T-helper 2 cell (primary cell): ENCODE data around the gene CDHR2.
A peak's percentile ranks its signal among the peaks of the same experiment; 100 is the strongest.
"Not testable (repeated sequence)": the region's sequence is repeated elsewhere in the genome, so short reads cannot be mapped to it uniquely, and the experiment has no call there.

Source experiments
- DNase-seq, 5 experiments: peaks; one replicate each; pipeline versions ENCODE4 v3.0.0 to v3.0.0-alpha.2; 2012 to 2022

CDHR2 gene

DNA sequence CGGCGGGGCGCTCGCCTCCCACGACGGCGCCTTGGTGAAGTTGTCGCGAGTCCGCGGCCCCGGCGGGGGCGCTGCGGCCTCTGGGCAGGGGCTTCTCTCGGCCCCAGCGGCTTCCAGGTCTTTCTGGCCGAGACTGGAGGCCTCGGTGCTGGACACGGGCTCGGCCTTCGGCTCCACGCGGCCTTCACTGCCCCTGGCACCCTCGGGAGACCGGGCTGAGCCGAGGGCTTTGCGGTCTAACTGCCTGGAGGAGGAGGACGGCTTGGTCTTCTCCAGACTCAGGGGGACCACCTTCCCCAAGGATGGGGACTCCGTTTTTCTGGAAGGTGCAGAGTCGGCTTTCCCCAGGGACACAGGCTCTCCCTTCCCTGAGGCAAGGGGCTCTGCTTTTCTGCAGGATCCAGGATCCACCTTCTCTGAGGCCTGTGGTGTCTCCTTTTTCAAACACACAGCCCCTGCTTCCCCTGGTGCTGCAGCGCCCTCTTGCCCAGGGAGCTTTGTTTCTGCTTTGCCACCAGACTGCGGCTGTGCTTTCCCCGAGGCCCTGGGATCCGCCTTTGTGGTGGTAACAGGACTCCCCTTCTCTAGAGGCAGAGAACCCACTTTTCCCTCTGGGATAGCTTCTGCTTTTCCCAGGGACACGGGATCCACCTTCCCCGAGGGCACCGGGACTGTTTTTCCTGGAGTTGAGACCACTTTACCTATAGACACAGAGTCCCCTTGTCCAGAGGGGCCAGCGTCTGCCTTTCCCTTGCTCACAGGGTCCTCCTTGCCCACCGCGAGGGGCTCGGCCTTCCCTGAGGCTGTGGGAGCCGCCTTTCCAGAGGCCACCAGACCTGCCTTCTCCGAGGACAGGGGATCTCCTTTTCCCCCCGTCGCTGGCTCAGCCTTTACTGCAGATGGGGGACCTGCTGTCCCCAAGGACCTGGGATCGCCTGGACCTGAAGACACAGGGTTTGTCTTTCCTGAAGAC, 48.6 kb downstream of the CDHR2 start:
- peak in 1 of 5 experiments; percentile 29 for DNase-seq

DNA sequence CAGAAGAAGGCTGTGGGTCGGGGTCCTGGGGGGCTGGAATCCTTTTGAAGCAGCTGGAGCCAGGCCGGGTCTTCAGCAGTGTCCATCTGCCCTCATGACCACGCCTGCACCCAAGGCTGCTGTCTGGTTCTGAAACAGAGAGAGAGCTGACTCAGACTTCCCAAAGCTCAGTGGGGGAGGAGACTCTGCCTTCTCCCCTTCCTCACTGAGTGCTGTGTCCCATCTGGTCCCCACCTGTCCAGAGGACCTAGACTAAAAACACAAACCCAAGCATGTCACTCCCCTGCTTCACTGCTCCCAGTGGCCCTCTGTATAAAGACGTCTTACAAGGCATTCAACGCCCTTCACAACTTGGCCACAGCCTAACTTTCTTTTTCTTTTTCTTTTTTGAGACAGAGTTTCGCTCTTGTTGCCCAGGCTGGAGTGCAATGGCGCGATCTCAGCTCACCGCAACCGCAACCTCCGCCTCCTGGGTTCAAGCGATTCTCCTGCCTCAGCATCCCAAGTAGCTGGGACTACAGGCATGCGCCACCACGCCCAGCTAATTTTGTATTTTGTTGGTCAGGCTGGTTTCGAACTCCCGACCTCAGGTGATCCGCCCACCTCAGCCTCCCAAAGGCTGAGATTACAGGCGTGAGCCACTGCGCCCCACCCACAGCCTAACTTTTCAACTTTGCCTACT, 50.7 kb downstream of the CDHR2 start:
- not testable (repeated sequence) for DNase-seq

DNA sequence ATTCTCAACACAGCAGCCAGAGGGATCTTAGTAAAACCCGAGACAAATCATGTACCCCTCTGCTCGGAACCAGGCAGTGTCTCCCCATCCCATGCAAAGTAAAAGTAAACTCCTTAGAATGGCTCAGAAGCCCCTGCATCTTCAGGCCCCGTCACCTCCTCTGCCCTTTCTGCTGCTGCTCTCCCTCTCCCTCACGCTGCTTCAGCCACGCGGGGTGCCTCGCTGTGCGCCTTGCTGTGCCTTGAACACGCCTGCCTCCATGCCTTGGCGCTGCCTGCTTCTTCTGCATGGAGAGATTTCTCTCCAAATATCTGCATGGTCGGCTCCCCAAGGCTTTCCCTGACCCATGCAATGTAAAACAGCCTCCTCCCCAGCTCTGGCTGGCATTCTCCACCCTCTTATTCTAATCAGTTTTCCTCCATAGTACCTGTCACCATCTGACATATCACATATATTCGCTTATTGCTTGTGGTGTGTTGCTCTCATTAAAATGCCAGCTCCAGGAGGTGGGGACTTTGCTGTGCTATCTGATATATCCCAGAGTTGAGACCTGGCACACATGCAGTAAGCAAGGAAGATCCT, 52.9 kb downstream of the CDHR2 start:
- no peak for DNase-seq

DNA sequence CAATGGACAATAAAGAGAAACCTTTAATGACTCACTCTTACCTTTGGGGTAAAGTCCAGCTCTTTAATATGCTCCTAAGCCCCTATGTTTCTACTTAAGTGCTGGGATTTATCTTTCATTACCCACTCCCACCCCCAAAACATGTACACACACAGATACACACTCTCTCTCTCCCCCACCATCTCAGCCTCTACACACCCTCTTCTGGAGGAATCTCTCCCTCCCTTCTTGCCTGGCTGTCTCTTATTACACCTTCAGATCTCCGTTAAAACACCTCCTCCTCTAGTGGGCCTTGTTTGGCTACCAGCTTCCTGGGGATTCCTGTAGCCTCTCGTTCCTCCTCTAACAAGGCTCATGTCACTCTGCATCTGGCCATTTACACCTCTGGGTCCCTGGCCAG, 53.9 kb downstream of the CDHR2 start:
- DNase-seq = no peak

DNA sequence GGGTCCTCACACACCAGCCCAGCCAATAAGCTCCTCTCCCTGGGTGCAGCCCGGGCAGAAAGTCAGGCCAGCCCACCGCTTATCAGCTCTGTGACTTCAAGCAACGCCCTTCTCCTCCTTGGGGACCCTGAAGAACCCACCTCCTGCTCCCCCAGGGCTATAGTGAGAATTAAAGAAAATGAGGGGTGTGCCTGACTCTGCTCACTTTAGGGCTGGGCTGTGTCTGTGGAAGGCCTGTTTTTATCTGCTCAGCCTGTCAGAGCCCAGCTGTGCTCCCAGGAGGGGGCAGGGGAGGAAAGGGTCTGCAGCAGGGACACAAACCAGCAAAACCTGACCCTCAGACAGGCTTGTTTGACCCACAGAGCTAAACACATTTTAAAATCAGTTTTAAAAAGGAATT, 56.9 kb downstream of the CDHR2 start:
- no peak for DNase-seq

DNA sequence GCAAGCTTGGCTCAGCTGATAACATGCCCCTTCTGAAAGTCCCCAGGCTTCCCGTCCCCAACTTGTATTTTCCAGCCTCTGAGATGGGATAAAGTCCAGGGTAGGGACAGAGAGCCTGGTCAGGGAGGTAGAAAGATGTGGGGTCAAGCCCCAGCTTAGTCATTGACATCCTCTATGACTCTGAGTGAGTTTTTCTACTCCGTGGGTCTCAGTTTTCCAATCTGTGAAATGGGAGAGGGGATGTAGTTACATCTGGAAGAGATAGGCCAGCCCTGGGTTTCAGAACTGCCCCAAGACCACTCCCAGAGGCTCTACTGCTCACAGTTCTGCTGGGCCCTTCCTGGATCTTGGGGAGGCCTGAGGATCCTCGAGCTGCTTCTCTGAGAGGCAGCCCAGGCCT, 57.7 kb downstream of the CDHR2 start:
- DNase-seq = no peak

DNA sequence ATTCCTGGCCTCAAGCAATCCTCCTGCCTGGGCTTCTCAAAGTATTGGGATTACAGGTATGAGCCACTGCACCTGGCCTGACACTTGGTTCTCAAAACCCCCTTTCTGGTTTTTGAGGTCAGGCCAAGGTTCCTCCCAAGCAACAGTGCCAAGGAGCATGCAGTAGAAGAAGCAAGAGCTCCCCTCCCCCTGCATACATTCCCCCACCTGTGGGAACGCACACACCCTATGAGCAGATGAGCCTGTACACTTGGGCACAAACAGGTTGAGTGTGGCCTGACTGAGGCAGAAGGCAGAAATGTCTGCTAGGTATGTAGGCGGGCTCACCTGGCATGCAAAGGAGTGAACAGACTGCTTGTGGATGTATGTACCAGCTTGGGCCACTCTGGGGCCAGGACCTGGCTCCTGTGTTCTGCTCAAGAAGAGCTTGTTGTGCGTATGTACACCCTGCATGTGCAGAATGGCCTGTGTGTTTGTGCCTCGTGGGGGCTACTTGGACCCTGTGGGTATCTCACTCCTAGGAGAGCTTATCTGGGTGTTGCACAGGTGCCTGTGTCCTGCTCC, 59.1 kb downstream of the CDHR2 start:
- no peak for DNase-seq

DNA sequence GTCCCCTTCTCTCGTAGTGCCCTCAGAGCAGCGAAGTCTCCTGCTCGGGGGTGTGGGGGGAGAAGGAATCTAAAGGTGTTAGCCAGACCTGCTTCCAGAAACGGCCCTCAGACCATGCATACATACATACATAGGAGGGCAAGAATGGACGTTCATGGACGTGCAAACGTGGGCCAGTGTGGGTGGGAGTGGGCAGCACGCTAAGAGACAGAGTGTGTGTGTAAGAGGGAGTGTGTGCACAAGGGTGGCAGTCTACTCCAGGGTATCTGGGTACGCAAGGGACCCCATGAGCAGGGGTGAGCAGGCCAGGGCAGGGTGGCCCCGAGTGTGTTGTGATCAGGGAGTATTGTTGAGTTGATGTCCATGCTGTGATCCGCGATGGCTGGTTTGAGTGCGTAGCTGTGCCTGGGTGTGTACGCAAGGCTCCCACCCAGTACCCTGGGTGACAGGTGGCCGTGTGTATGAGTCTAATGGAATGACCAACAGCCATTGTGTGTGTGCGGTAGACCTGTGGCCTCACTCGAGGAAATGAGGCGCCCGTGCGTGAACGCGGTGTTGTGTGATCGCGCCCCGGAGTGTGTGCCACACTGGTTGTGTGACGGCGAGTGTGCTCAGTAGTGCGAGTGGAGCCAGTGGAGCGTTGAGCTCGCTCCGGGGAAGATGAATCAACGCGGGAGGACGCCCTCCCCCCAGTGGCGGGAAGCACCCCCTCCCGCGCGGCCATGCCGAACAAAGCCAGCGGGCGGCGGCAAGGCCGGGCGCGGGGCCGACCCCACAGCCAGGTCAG, 60.0 kb downstream of the CDHR2 start:
- DNase-seq = no peak

DNA sequence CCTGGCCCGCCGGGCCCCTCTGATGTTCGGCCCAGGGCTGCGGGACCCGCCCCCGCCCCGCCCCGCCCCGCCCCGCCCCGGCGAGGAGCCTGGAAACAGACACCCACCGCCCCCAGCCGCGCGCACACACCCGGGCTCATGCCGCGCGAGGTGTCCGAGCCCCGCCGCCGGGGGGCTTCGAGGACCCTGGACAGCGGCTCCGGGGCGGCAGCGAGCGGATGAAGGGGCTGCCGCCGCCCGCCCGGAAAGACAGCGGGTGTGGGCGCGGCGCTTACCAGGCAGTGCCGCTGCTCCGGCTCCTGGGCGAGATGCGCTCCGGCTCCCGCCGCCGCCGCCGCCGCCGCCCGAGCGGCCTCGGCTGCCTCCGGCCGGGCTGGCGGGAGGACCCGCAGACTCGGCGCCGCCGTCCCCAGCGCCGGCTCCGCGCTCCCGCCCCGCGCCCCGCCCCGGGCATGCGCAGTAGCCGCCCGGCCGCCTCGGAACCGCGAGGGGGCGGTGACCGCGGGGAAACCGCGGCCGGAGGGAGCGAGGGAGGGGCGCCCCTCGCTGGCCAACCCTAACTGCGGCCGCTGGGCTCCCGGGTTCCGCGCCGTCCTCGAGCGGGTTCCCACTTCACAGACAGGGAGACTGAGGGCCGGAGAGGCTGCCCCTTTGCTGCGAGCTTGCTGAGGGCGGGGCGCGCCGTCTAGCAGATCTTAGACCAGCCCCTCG, 60.7 kb downstream of the CDHR2 start, which contains the start of gene GPRIN1:
TSS of gene GPRIN1 (minus strand) at position 433 of the 711 bp plus-strand sequence. CDS start 10,322 bp downstream, outside the sequence.
- peak; percentile 21 to 58 (median 35) for DNase-seq

DNA sequence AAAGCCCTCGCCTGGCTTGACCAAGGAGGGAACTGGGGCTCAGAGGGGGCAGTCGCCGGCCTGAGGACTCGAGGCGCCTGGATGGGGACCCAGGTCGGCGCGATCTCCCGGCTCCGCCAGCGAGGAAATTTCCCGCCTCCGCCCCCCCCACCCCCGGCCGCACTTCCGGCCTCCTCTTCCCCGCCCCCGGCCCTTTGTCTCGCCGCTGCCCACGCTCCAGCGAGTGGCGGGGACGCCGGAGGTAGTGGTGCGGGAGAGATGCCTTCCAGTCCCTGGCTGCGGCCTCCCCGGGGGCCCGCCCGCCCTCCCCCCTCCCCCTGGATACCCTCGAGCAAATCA, 61.3 kb downstream of the CDHR2 start:
- DNase-seq = no peak

DNA sequence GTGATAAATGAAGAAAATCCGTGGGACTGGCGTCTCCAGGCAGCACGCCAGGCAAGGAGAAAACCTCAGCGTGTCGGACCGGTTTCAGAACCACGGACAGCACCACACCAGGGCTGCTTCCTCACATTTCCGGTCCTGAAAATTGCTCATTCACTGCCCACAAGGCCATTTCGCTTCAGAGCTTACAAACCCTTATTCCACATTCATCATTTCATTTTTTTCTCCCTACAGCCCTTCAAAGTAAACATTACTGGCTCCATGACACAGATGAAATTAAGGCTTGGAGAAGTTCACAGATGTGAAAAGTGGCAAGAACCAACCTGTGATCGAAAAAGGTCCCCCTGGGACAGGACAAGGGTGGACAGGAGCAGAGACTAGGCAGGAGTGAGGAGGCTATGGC, 62.3 kb downstream of the CDHR2 start:
- peak in 4 of 5 experiments; percentile 12 to 49 (median 27) for DNase-seq

DNA sequence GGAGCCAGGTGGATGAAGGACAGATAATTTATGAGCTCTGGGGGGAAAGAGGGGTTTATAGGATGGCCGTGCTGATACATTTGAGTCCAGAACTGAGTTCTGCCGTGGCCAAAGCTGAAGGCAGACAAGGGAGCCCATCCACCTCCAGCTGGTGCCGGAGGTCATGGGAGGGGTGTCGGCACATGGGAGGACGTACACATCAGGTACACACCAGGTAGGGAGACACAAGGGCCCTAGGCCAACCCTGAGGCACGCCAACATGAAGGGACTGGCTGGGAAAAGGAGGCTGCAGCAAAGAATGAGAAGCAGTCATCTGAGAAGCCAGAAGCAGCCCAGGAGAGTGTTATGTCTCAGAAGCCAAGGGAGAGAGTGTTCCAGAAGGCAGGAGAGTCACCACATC, 62.9 kb downstream of the CDHR2 start:
- no peak for DNase-seq

DNA sequence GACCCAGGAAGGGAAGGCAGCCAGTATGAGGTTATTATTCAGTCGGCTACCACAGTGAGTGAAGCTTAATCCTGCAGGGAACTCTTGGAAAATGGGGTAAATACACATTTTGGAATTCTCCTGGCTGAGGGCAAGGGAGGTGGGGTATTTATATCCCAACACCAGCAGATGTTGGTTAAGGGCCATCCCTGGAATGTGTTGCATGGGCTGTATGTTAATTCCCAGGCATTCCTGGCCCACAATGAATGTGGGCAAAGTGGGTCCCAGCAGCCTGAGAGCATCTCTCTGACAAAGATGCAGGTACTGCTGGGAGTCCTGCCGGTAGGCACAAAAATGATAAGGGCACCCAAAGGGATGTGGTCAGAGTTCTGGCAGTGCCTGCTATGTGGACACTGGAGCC, 63.7 kb downstream of the CDHR2 start:
- DNase-seq = no peak

DNA sequence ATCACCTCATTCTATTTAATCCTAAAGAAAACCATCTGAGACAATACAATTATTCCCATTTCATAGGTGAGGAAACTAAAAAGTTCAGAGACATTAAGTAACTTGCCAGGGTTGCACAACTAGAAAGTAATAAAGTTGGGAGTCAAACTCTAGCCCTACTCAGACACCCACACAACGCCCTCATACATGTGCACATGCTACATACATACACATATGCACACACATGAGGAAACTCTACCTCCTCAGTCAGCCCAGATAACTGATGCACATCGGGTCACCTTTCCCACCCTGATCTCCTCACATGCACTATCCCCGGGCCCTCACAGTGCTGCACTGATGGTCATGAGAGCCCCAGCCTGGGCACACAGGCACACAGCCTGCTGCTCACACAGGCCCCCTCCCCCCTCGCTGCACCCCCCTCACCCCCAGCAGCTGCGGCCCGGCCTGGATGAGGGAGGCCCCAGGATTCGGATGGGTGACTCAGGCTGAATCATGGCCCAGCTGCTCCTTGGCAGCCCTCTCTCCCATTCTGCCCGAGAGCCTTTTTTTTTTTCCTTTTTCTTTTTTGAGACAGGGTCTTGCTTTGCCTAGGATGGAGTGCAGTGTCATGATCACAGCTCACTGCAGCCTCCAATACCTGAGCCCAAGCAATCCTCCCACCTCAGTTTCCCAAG, 65.8 kb downstream of the CDHR2 start:
- no peak for DNase-seq

DNA sequence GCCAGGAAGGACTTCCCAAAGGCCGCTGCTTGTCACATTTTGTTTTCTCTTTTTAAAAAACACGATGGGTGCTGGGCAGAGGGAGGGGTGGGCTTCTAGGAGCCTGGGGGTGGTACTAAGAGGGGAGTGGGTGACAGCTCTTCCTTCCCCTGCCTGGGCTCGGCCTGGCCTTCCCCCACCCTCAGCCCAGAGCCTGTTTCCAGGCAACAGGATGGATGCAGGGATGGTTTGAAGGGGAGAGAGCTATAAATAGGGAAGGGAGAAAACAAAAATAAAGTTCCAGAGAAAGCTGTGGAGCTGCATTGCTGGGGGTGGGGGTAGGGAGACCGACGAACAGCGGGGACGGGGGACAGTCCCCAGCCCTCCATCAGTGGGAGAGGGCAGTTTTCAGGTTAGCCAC, 67.4 kb downstream of the CDHR2 start:
- DNase-seq = no peak

DNA sequence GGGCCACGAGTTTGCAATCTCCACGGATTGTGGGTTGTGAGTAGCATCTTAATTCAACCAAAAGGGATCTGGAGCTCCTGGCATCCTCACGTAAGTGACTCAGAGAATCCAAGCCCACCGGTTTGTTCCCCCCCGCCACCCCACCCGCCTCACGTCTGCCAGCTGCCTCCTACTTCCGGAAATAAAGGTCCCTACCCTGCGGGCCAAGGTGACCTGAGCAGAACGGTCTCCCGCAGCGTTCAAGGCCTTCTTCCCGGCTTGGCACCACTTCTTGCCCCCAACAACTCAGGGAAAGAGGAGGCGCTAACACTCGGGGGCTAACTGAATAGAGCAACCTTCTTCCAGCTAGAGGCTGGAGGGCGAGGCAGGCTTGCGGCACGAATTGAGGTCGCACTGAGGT, 69.6 kb downstream of the CDHR2 start:
- no peak for DNase-seq

DNA sequence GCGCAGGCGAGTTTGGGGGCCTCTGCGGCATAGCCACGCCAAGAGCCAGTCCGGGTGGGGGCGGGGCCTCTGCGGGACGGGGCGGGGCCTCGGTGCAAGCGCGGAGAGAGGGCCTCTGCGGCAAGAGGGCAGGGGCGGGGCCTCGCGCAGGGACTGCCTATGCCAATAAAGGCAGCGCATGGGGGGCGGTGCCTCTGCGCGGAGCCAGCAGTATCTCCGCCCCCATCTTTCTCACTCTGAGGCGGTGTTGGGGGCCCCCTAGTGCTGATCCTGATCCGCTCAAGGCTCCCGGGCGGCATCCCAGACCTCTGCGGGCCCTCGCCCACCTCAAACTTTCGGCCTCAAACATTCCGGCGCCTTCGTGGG, 70.0 kb downstream of the CDHR2 start:
- DNase-seq = peak; percentile 42 to 84 (median 71)

DNA sequence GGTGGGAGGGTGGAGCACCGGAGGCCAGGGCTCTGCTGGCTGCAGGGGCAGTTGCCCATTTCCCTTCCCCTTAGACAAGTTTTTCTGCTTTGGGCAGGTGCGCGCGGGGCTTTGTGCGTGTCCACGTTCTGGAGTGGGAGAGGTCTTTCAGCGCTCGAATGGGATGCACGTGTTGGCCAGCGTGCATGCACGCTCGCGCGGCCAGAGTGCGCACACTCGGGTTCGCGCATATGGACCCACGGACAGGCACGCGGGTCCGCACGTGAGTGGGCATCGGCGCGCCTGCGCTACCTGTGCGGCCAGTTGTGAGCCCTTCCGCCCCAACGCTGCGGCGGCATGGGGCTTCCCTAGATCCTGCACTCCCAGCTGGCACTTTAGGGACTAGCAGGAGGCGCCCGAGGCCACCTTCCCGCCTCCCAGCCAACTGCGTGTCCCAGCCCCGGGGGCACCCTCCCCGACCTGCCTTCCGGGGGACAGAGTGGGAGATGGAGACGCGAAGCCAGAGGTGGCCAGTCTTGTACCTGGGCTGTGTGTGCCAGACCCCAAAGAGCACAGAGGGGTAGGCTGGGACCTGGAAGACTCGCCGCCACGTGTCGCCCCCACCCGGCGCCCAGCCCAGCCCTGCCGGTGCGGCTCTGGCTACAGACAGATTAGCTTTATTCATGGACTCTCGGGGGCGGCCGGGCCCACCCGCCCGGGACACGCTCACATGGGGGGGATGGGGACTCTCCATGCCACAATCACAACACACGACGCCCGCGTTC, 70.6 kb downstream of the CDHR2 start:
- no peak for DNase-seq

DNA sequence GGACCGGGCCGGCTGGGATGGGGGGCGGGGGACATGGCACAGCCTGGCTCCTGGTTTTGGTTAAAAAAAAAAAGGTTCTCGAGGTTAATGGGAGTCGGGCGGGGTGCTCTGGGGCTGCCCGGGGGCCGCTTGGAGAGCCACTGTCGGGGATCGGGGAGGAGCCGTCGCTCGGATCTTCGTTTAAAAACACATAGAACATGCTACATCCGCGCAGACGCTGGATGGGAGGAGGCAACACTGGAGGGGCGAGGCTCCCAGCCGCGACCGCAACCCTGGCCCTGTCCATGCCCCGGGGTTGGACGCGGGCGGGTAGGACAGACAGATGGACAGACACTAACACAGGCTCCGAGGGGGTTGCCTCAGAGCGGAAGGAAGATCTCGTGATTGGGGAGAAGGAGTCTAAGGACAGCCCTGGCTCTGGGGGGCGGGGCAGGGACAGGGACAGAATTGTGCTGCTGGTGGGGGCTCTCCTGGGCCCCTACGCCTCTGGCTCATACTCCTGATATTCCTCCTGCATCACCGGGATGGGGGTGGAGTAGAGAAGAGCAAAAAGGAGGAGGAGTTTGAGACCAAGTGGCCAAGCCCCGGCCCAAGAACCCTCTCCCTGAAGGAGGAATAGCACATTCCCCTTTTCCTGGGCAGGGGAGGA, 71.3 kb downstream of the CDHR2 start:
- DNase-seq = no peak

DNA sequence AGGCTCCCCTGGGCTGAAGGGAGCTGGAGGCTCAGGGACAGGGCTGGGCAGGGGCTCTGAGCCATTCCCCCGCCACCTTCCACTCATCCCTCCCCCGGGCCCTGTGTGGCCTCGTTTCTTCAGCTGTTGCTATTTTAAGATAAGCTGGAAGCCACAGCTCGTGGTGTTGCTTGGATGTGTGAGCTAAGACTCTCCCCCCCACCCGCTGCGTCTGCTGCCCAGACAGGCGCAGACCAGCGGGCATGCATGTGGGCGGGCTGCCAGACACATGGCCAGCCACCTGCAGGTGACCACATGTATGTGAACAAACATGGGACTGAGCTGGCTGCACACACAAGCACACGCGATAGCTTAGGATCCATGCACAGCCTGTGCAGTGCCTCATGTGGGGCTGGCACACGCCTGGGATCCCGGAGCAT, 72.5 kb downstream of the CDHR2 start:
- DNase-seq = no peak
